T-helper 17 cell (primary cell): ENCODE results near the gene CHD5. TPM values are rescaled to one million over a fixed set of nuclear protein-coding genes. Genes with fewer than 3 reads are reported as not detected.

Source experiments
- ATAC-seq: fragments of 150-1000 bp; cut with Tn5 transposase; 2 replicates; pipeline ENCODE4 v1.10.0; 2021; ENCODE audit warnings: mild to moderate bottlenecking, moderate library complexity
- DNase-seq, 3 donors: peaks; one replicate each; pipeline versions ENCODE4 v3.0.0 to v3.0.0-alpha.2; 2020 to 2021
- H3K9me3 ChIP-seq: one replicate; pipeline ENCODE4 v1.7.0; 2013; ENCODE audit warnings: low read length, mild to moderate bottlenecking; ENCODE audit not compliant: control insufficient read depth, poor library complexity, severe bottlenecking
- H3K27ac Mint-ChIP-seq: one replicate; pipeline ENCODE4 v1.8.0; 2022; ENCODE audit warnings: mild to moderate bottlenecking, moderate library complexity, mixed read lengths
- H3K27me3 Mint-ChIP-seq: one replicate; pipeline ENCODE4 v1.8.0; 2022; ENCODE audit warnings: mixed read lengths
- H3K36me3 Mint-ChIP-seq: one replicate; pipeline ENCODE4 v1.8.0; 2022; ENCODE audit warnings: low read depth, mixed read lengths
- H3K4me1 Mint-ChIP-seq: one replicate; pipeline ENCODE4 v1.8.0; 2022; ENCODE audit warnings: mild to moderate bottlenecking, mixed read lengths
- H3K4me3 Mint-ChIP-seq: one replicate; pipeline ENCODE4 v1.8.0; 2022; ENCODE audit warnings: mild to moderate bottlenecking, moderate library complexity, mixed read lengths
- total RNA-seq, 4 donors: library from RNA in 2 of 4; stranded (reverse) in 2 of 4; gene quantifications; one replicate each; pipeline ENCODE4 v1.2.3 and lab custom pipeline; 2022 to 2026

CHD5 gene
- total RNA-seq, 2 donors from 2014 or later: 0.12 to 0.63 TPM

DNA sequence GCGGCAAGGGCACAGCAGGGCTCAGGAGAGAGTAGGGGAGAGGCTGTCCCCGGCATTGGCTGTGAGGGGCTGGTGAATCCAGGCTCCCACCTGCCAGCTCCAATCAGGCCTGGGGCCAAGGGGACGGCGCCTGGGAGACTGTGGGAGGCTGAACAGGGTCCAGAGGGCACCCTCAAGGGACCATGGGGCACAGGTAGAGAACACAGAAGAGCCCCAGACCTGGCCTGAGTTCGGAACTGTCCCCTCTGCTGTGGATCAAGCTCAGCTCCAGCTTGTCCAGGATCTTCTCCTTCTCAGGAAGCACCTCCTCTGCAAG, 67.5 kb downstream of the CHD5 start:
- Mint-ChIP-seq H3K4me3 (no peak overlapping the region), H3K27ac (no peak overlapping the region), H3K36me3 (no peaks in the 10 kb centered on the region), H3K27me3 (peaks cover 12% of the 10 kb centered on the region), H3K4me1 (no peaks in the 10 kb centered on the region)
- no peak for ATAC-seq
- no peak for DNase-seq
- no peaks in the 10 kb centered on the region for H3K9me3 ChIP-seq

DNA sequence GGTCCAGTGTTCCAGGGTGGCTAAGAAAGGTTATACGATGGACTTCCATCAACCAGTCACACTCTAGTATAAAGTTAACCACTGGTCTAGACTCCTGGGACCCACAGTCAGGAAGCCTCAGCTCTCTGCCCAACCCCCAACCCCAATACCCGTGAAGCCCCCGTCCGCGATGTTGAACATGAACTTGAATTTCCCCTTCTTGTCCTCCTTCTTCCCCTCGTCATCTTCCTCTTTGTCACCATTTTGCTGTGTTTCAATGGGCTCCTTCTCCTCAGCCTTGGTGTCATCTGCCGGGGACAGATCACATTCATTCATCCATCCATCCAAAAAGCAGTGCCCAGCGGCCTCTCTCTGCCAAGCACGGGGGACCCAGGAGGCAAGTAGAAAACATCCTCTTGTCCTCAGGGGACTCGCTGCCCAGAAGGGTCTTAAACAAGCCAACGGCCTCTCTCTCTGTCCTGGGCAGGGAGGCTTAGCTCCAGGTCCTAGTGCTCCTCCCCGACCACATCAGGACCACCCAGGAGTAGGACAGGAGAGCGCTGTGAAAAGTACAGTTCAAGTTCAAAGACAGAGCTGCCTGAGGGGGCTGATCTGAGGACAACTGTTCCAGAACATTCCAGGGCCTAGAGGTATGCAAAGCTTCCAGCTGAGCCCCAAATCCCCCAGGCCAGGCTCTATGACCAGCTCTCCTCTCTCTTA, 68.0 kb downstream of the CHD5 start:
- Mint-ChIP-seq H3K4me1 (no peaks in the 10 kb centered on the region), H3K4me3 (no peak overlapping the region), H3K27me3 (peaks cover 12% of the 10 kb centered on the region), H3K36me3 (no peaks in the 10 kb centered on the region), H3K27ac (no peak overlapping the region)
- no peaks in the 10 kb centered on the region for H3K9me3 ChIP-seq
- DNase-seq: no peak
- ATAC-seq: no peak

DNA sequence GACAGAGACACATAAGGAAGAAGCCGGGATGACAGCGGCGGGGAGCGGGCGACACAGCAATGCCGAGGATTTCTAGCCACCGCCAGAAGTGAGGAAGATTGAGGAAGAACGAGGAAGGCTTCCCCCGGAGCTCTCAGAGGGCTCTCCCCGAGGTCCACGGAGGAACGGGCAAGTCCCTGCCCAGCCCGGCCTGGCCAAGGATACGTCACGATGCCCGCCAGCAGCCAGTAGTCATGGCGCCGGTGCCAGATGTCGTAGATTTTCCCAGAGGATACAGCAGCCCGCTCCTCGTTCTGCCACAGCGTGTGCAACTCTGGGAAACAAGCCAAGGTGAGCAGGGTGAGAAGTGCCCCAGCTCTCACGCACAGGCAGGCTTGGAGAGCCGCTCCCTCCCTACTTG, 68.5 kb downstream of the CHD5 start:
- ATAC-seq (no peak), DNase-seq (no peak)
- no peak overlapping the region for H3K4me3 Mint-ChIP-seq
- H3K27me3 Mint-ChIP-seq: peaks cover 12% of the 10 kb centered on the region
- H3K9me3 ChIP-seq: no peaks in the 10 kb centered on the region
- no peak overlapping the region for H3K27ac Mint-ChIP-seq
- no peaks in the 10 kb centered on the region for H3K36me3 Mint-ChIP-seq
- H3K4me1 Mint-ChIP-seq: no peaks in the 10 kb centered on the region

DNA sequence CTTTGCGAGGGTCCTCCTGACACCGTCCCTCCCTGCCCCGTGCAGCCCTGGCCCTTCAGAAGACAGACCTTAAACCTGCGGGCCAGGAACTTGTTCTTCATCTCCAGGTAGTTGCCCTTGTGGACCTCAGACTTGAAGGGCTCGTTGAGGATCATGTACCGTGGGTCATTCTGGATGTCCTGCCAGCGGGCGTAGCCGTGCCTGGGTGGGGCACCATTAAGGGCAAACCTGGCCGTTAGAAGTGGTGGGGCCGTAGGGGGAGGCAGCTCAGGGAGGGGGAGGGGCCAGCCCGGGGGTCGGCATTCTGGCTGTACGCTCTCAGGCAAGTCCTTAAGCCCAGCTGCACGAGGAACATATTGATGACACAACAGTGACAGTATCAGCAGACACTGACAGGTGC, 69.8 kb downstream of the CHD5 start:
- H3K27me3 Mint-ChIP-seq: peaks cover 12% of the 10 kb centered on the region
- no peak for ATAC-seq

GRCh38 chr1:6109688-6110087, 70.4 kb downstream of the CHD5 start:
- Mint-ChIP-seq H3K27ac (no peak overlapping the region), H3K4me3 (no peak overlapping the region), H3K27me3 (peaks cover 12% of the 10 kb centered on the region), H3K4me1 (no peaks in the 10 kb centered on the region), H3K36me3 (no peaks in the 10 kb centered on the region)
- ATAC-seq: no peak
- no peak for DNase-seq
- H3K9me3 ChIP-seq: no peaks in the 10 kb centered on the region

More for the DNA sequence above, 69.8 kb downstream of the CHD5 start:
- DNase-seq: no peak
- Mint-ChIP-seq H3K4me3 (no peak overlapping the region), H3K27ac (no peak overlapping the region), H3K4me1 (no peaks in the 10 kb centered on the region), H3K36me3 (no peaks in the 10 kb centered on the region)
- H3K9me3 ChIP-seq: no peaks in the 10 kb centered on the region

DNA sequence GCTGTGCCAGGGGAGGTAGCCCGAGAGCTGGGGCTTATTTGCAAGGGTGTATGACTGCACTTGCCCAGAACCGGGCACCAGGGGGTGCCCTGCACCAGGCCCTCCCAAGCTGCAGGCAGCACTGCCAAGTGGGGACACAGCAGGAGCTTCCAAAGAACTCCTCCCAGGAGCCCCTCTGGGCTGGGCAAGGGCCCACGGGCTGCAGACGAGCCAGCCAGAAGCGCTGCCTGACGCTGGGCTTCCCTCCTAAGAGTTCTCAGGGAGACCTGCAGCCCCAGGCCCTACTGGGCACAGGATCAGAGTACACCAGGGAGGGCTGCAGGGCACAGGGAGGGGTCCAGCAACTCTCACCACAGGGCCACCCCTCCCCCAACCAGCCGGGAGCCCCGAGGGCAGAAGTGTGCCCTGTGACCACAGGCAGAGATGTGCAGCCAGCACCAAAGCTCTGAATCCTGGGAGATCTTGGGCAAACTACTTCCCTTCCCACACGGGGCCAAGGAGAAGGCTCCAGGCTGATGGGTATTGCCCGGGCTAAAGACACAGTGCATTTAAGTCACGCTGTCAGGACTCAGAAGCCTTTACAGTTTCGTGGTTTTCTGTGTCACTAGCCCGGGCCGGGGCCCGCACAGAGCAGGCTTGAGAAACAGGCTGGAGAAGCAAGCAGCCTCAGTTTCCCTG, 71.0 kb downstream of the CHD5 start:
- Mint-ChIP-seq H3K4me3 (no peak overlapping the region), H3K27me3 (peaks cover 12% of the 10 kb centered on the region), H3K4me1 (no peaks in the 10 kb centered on the region), H3K27ac (no peak overlapping the region), H3K36me3 (no peaks in the 10 kb centered on the region)
- ATAC-seq: peak; percentile 71
- DNase-seq: no peak
- no peaks in the 10 kb centered on the region for H3K9me3 ChIP-seq

DNA sequence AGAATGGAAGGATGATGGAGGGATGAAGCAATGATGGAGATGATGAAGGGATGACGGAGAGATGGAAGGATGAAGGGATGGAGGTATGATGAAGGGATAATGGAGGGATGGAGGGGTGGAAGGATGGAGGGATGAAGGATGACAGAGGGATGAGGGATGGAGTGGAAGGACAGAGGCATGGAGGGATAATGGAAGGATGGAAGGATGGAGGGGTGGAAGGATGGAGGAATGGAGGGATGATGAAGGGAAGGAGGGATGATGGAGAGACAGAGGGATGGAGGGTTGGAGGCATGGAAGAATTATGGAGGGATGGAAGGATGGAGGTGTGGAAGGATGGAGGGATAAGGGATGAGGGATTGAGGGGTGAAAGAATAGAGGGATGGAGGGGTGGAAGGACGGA, 71.6 kb downstream of the CHD5 start:
- ATAC-seq (no peak), DNase-seq (no peak)
- H3K27ac Mint-ChIP-seq: no peak overlapping the region
- H3K4me1 Mint-ChIP-seq: no peaks in the 10 kb centered on the region
- no peak overlapping the region for H3K4me3 Mint-ChIP-seq
- H3K27me3 Mint-ChIP-seq: peaks cover 12% of the 10 kb centered on the region
- no peaks in the 10 kb centered on the region for H3K36me3 Mint-ChIP-seq
- H3K9me3 ChIP-seq: no peaks in the 10 kb centered on the region

GRCh38 chr1:6107409-6108356, 72.4 kb downstream of the CHD5 start:
- peak overlapping the region; percentile 1 for H3K27ac Mint-ChIP-seq
- H3K4me3 Mint-ChIP-seq: no peak overlapping the region
- no peaks in the 10 kb centered on the region for H3K9me3 ChIP-seq
- H3K27me3 Mint-ChIP-seq: peaks cover 12% of the 10 kb centered on the region
- DNase-seq: no peak
- no peak for ATAC-seq
- no peaks in the 10 kb centered on the region for H3K4me1 Mint-ChIP-seq
- no peaks in the 10 kb centered on the region for H3K36me3 Mint-ChIP-seq

DNA sequence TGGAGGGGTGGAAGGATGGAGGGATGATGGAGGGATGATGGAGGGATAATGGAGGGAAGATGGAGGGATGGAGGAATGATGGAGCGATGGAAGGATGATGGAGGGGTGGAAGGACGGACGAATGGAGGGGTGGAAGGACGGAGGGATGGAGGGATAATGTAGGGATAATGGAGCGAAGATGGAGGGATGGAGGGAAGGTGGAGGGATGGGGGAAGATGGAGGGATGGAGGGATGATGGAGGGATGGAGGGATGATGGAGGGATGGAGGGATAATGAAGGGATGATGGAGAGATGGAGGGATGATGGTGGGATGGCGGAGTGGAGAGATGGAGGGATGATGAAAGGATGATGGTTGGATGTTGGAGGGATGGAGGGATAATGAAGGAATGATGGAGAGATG, 73.1 kb downstream of the CHD5 start:
- ATAC-seq: no peak
- no peaks in the 10 kb centered on the region for H3K9me3 ChIP-seq
- DNase-seq: no peak
- H3K4me3 Mint-ChIP-seq: no peak overlapping the region
- H3K36me3 Mint-ChIP-seq: no peaks in the 10 kb centered on the region
- no peaks in the 10 kb centered on the region for H3K4me1 Mint-ChIP-seq
- H3K27me3 Mint-ChIP-seq: peaks cover 8% of the 10 kb centered on the region
- peak overlapping the region; percentile 1 for H3K27ac Mint-ChIP-seq

GRCh38 chr1:6106321-6106731, 73.8 kb downstream of the CHD5 start:
- H3K27me3 Mint-ChIP-seq: peaks cover 8% of the 10 kb centered on the region
- no peak overlapping the region for H3K4me3 Mint-ChIP-seq

DNA sequence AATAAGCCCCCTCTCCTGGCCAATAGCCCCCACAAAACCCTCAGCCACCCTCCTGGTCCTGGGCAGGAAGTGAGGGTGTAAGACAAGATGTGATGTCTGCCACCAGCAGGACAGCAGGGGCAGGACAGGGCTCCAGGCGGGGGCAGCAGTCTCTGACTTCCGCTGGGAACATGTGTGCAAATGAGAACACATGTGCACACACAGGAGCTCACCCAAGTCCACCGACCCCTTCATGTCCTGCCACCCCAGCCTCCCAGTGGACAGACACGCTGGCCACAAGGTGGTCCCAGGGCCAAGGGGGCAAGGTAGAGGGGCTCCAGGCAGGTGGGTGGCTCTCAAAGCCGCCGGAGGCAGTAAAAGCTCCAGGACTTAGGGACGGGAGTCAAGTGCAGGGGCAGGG, 74.4 kb downstream of the CHD5 start:
- Mint-ChIP-seq H3K4me3 (no peak overlapping the region), H3K27me3 (peaks cover 8% of the 10 kb centered on the region), H3K27ac (no peak overlapping the region), H3K4me1 (no peaks in the 10 kb centered on the region), H3K36me3 (no peaks in the 10 kb centered on the region)
- H3K9me3 ChIP-seq: no peaks in the 10 kb centered on the region
- ATAC-seq (no peak), DNase-seq (no peak)

More at GRCh38 chr1:6106321-6106731, 73.8 kb downstream of the CHD5 start:
- no peak overlapping the region for H3K27ac Mint-ChIP-seq
- H3K36me3 Mint-ChIP-seq: no peaks in the 10 kb centered on the region
- ATAC-seq (no peak), DNase-seq (no peak)
- H3K9me3 ChIP-seq: no peaks in the 10 kb centered on the region
- no peaks in the 10 kb centered on the region for H3K4me1 Mint-ChIP-seq

DNA sequence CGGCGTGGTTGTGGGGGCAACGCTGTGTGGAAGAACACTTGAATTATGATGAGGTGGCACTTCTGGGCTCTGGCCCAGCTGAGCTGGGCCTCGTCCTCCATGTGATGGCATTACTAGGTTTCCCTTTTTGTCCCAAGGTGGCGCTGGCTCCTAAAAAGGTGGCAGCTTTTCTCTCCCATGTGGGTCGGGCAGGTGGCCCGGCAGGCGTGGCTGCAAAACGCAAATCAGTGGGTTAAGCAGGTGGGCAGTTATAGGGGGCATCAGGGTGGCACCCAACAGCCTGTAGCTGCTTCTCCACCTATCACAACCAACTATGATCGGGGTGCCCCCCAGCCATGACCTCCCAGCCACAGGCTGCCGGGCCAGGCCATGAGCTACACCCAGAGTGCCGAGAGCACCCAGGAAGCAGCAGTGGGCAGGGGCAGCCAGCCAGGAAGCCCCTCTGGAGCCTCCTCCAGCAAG, 74.9 kb downstream of the CHD5 start:
- Mint-ChIP-seq H3K36me3 (no peaks in the 10 kb centered on the region), H3K4me1 (no peaks in the 10 kb centered on the region), H3K4me3 (no peak overlapping the region), H3K27ac (no peak overlapping the region), H3K27me3 (peaks cover 8% of the 10 kb centered on the region)
- ATAC-seq: no peak
- no peak for DNase-seq
- no peaks in the 10 kb centered on the region for H3K9me3 ChIP-seq

DNA sequence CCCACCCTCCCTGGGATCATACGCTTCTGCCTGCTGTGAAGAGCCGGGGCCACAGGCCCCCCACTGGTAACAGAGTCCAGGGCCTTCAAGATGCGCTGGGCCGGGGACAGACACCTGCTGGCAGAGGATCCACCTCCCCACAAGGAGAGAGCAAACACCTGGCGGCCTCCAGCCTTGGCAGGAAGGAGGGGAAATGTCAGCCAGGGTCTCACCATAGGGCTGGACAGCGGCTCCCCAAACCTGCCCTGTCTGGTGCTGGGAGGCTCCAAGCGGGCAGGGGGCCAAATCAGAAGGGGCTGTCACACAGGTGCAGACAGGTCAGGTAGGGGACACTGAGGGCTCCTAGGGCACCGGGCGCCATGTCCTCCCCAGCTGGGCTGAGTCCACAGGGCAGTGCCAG, 75.5 kb downstream of the CHD5 start:
- Mint-ChIP-seq H3K4me1 (no peaks in the 10 kb centered on the region), H3K27ac (no peak overlapping the region), H3K36me3 (no peaks in the 10 kb centered on the region), H3K4me3 (no peak overlapping the region), H3K27me3 (peaks cover 8% of the 10 kb centered on the region)
- no peak for DNase-seq
- no peak for ATAC-seq
- no peaks in the 10 kb centered on the region for H3K9me3 ChIP-seq
